Uterus (tissue), 2 donors: ENCODE data around the gene ALKBH8.

Experiments used
- CTCF ChIP-seq, 4 experiments: fragments of 200-600 bp in 2 of 4; fragments of 450-650 bp in 2 of 4; sonication (generic) in 2 of 4; IDR thresholded peaks; one replicate each; pipeline ENCODE4 v1.5.1; 2016 to 2019; ENCODE audit warnings: antibody characterized with exemption in 4 of 4, mild to moderate bottlenecking in 2 of 4, moderate library complexity in 1 of 4
- POLR2A ChIP-seq, 2 donors: fragments of 450-650 bp; IDR thresholded peaks; one replicate each; pipeline ENCODE4 v1.6.1; 2016; ENCODE audit warnings: antibody characterized with exemption in 2 of 2, mild to moderate bottlenecking in 1 of 2, moderate library complexity in 1 of 2

DNA sequence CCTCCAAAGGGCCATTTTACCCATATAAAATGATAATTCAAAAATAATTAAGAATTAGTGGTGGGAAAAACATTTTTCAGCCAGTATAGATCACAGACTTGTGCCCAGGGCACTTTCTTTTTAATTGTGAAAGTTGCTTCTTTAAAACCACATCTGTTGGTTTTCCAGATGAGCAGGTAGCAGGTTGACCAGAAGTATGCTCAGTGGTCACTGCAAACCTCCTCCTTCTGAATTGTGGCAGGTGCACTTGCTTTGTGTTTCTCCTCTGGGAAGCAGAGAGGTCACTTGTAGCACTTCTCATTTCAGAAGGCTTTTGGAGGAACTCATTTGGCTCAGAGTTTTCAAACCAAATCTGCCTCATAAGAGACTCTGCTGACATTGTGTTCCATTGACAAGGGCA lies 83.3 kb downstream of the ALKBH8 start:
- TF ChIP-seq CTCF (IDR thresholded peaks at IDR 0.05), result no peak
- TF ChIP-seq POLR2A (IDR thresholded peaks at IDR 0.05), result no peak
